IPS-NIHi11 (cell line): Measurements from ENCODE around the gene PTRH2.
"Not testable (repeated sequence)": the region's sequence is repeated elsewhere in the genome, so short reads cannot be mapped to it uniquely, and the experiment has no call there.

ENCODE experiments used
- DNase-seq: peaks from one replicate; pipeline ENCODE4 v3.0.0; 2012; ENCODE audit warnings: mixed read lengths, low spot score

Gene PTRH2

GRCh38 chr17:59669411-59669810, 37.8 kb downstream of the PTRH2 start:
- DNase-seq, result no peak

- DNase-seq, result no peak
Observed at GRCh38 chr17:59668816-59669215, 38.4 kb downstream of the PTRH2 start.

- DNase-seq, result no peak
Observed at GRCh38 chr17:59666235-59666634, 41.0 kb downstream of the PTRH2 start.

GRCh38 chr17:59656624-59657023, 50.6 kb downstream of the PTRH2 start:
- DNase-seq, result not testable (repeated sequence)

- no peak for DNase-seq
Observed at GRCh38 chr17:59652119-59652518, 55.1 kb downstream of the PTRH2 start.

- DNase-seq, result no peak
Observed at GRCh38 chr17:59651346-59651745, 55.9 kb downstream of the PTRH2 start.

- no peak for DNase-seq
Observed at GRCh38 chr17:59650642-59651041, 56.6 kb downstream of the PTRH2 start.

GRCh38 chr17:59649886-59650285, 57.3 kb downstream of the PTRH2 start:
- DNase-seq, result no peak
